KMS-11 (cell line): Measurements from ENCODE around the gene KCNN3.

Experiments used
- H2AFZ ChIP-seq: fragments of 200-600 bp; sonication (generic); 2 replicates; pipeline ENCODE4 v1.6.1; 2016; ENCODE audit warnings: antibody characterized with exemption, mixed run types, low read depth
- H3K27ac ChIP-seq: fragments of 200-600 bp; sonication (generic); 2 replicates; pipeline ENCODE4 v1.6.1; 2016; ENCODE audit warnings: mild to moderate bottlenecking, mixed run types
- H3K27me3 ChIP-seq: fragments of 200-600 bp; sonication (generic); 2 replicates; pipeline ENCODE4 v1.6.1; 2017; ENCODE audit warnings: mild to moderate bottlenecking, low read depth, mixed run types, moderate library complexity; ENCODE audit not compliant: insufficient read depth
- H3K36me3 ChIP-seq: fragments of 200-600 bp; sonication (generic); 2 replicates; pipeline ENCODE4 v1.6.1; 2017; ENCODE audit warnings: mild to moderate bottlenecking, mixed run types; ENCODE audit not compliant: insufficient read depth
- H3K4me1 ChIP-seq: fragments of 200-600 bp; sonication (generic); 2 replicates; pipeline ENCODE4 v1.6.1; 2016; ENCODE audit warnings: mild to moderate bottlenecking, low read depth, mixed run types; ENCODE audit not compliant: poor library complexity, severe bottlenecking
- H3K4me2 ChIP-seq: fragments of 200-600 bp; sonication (generic); 2 replicates; pipeline ENCODE4 v1.7.0; 2016; ENCODE audit warnings: mild to moderate bottlenecking, mixed run types
- H3K4me3 ChIP-seq: fragments of 200-600 bp; sonication (generic); IDR thresholded peaks from 2 replicates; pipeline ENCODE4 v1.6.1; 2017; ENCODE audit warnings: low read depth, low read length, mixed read lengths; ENCODE audit not compliant: insufficient read depth
- H3K79me2 ChIP-seq: fragments of 200-600 bp; sonication (generic); 2 replicates; pipeline ENCODE4 v1.6.1; 2016; ENCODE audit warnings: low read depth, mixed run types; ENCODE audit not compliant: insufficient read depth
- H3K9ac ChIP-seq: fragments of 200-600 bp; sonication (generic); 2 replicates; pipeline ENCODE4 v1.6.1; 2016; ENCODE audit warnings: mild to moderate bottlenecking, mixed run types
- H4K20me1 ChIP-seq: fragments of 200-600 bp; sonication (generic); 2 replicates; pipeline ENCODE4 v1.6.1; 2016; ENCODE audit warnings: mild to moderate bottlenecking, mixed run types; ENCODE audit not compliant: insufficient read depth
- CTCF ChIP-seq: fragments of 200-600 bp; sonication (generic); conservative IDR thresholded peaks from 2 replicates; pipeline ENCODE4 v1.6.1; 2017; ENCODE audit warnings: low read depth, mild to moderate bottlenecking, antibody characterized with exemption, low read length, moderate library complexity, mixed read lengths

KCNN3 gene

GRCh38 chr1:154719586-154720327 lies 150.3 kb downstream of the KCNN3 start:
- Histone ChIP-seq H3K27ac (no peak overlapping the region), H3K4me1 (no peaks in the 10 kb centered on the region), H4K20me1 (no peaks in the 10 kb centered on the region), H3K4me2 (no peak overlapping the region), H2AFZ (no peak overlapping the region), H3K36me3 (no peaks in the 10 kb centered on the region), H3K4me3 (no peak overlapping the region), H3K79me2 (no peaks in the 10 kb centered on the region), H3K9ac (no peak overlapping the region), H3K27me3 (no peaks in the 10 kb centered on the region)
- TF ChIP-seq CTCF: no peak

- H2AFZ ChIP-seq: no peak overlapping the region
- no peak overlapping the region for H3K9ac ChIP-seq
- H3K79me2 ChIP-seq: no peaks in the 10 kb centered on the region
- no peak overlapping the region for H3K4me3 ChIP-seq
- no peaks in the 10 kb centered on the region for H4K20me1 ChIP-seq
- no peak overlapping the region for H3K4me2 ChIP-seq
- no peaks in the 10 kb centered on the region for H3K36me3 ChIP-seq
- no peaks in the 10 kb centered on the region for H3K4me1 ChIP-seq
- no peaks in the 10 kb centered on the region for H3K27me3 ChIP-seq
- no peak for TF ChIP-seq CTCF
- no peak overlapping the region for H3K27ac ChIP-seq
These were observed 151.5 kb downstream of the KCNN3 start for GRCh38 chr1:154718566-154718965.

DNA sequence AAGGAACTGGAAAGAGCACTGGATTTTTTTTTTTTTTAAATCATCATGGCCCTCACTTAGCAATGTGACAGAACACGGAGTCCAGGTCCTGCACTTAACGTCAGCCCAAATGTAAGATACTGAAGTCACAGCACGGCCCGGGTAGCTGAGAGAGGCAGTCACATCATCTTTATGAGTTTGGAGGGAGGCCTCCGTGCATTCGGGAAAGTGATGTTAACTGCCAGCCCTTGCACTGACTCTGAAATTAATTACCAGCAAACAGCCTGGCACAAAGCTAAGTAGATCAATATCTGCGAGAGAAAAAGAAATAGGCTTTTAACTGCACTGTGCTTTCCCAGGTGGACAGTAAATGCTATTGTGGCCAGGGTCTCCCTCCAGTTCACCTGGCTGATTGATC lies 152.6 kb downstream of the KCNN3 start:
- H3K27ac ChIP-seq: no peak overlapping the region
- TF ChIP-seq CTCF: no peak
- H3K9ac ChIP-seq: no peak overlapping the region
- H3K79me2 ChIP-seq: no peaks in the 10 kb centered on the region
- no peak overlapping the region for H2AFZ ChIP-seq
- no peaks in the 10 kb centered on the region; the same call in 1 of the 2 replicates for H3K27me3 ChIP-seq
- H3K4me3 ChIP-seq: no peak overlapping the region
- H3K4me2 ChIP-seq: no peak overlapping the region
- no peaks in the 10 kb centered on the region for H4K20me1 ChIP-seq
- H3K4me1 ChIP-seq: no peaks in the 10 kb centered on the region
- H3K36me3 ChIP-seq: no peaks in the 10 kb centered on the region

DNA sequence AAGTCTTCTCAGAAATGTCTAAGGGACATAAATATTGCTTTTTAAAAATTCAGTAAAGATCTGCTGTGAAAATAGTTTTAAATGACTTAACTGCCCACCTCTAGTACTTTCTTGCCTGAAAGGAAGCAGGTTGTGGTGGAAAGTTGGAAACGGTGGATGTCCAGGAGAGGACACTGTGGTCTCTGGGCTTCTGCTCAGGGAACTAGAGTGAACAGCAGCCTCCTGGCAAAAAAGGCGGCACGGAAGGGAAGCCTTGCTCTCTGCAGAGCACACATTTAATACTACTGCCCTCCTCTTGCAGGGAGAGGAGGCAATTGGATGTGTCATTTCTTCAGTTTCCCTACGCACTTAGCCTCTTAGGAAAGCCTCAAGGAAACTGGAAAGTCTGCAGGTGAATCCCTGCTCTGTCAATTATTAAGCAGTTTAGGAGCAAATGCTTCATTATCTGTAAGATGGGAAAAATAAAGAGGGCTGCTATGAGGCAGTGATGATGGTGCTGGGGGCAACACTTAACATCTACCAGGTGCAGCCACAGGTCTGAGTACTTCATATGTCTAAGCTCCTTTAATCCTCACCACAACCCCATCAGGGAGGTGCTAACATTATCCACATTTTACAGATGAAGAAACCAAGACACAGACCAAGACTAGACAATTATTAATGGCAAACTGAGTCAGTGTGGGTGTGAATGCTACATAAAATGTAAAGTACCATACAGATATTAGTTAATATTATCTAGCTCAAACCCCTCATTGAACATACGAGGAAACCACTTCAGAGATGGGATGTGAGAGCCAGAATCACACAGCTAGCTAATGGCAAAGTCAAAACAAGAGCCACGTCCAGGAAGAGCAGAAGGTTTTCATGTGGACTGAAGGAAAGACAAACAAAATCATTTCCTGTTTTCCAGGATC lies 153.2 kb downstream of the KCNN3 start:
- H3K27ac ChIP-seq: no peak overlapping the region
- H3K4me1 ChIP-seq: no peaks in the 10 kb centered on the region
- H3K9ac ChIP-seq: no peak overlapping the region
- no peaks in the 10 kb centered on the region for H3K36me3 ChIP-seq
- H3K4me2 ChIP-seq: no peak overlapping the region
- H4K20me1 ChIP-seq: no peaks in the 10 kb centered on the region
- no peak overlapping the region for H3K4me3 ChIP-seq
- no peak overlapping the region for H2AFZ ChIP-seq
- H3K79me2 ChIP-seq: no peaks in the 10 kb centered on the region
- H3K27me3 ChIP-seq: no peaks in the 10 kb centered on the region; the same call in 1 of the 2 replicates
- no peak for TF ChIP-seq CTCF
